DND-41 (cell line): ENCODE measurements around the gene CLCNKB.

Experiments used
- EZH2 ChIP-seq: IDR thresholded peaks from 3 replicates; pipeline ENCODE4 v1.6.1; 2012; ENCODE audit warnings: borderline replicate concordance, low read depth, mild to moderate bottlenecking, moderate library complexity, low read length, inconsistent platforms; ENCODE audit not compliant: severe bottlenecking
- TF ChIP-seq, protein P1 (sequence below): IDR thresholded peaks from 2 replicates; pipeline ENCODE4 v1.5.1; 2012; ENCODE audit warnings: borderline replicate concordance, low read length, moderate library complexity, mild to moderate bottlenecking; ENCODE audit not compliant: poor library complexity, severe bottlenecking; ENCODE audit errors: extremely low read depth

GRCh38 chr1:16072095-16072494 lies 28.5 kb downstream of the CLCNKB start:
- TF ChIP-seq, protein P1, sequence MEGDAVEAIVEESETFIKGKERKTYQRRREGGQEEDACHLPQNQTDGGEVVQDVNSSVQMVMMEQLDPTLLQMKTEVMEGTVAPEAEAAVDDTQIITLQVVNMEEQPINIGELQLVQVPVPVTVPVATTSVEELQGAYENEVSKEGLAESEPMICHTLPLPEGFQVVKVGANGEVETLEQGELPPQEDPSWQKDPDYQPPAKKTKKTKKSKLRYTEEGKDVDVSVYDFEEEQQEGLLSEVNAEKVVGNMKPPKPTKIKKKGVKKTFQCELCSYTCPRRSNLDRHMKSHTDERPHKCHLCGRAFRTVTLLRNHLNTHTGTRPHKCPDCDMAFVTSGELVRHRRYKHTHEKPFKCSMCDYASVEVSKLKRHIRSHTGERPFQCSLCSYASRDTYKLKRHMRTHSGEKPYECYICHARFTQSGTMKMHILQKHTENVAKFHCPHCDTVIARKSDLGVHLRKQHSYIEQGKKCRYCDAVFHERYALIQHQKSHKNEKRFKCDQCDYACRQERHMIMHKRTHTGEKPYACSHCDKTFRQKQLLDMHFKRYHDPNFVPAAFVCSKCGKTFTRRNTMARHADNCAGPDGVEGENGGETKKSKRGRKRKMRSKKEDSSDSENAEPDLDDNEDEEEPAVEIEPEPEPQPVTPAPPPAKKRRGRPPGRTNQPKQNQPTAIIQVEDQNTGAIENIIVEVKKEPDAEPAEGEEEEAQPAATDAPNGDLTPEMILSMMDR: no peak
- TF ChIP-seq EZH2: no peak
